DOHH2 (cell line): ENCODE measurements around the gene MAN2B2.

ENCODE experiments used
- CTCF ChIP-seq: fragments of 200-600 bp; sonication (generic); IDR thresholded peaks from one replicate; pipeline ENCODE4 v1.5.1; 2014; ENCODE audit warnings: antibody characterized with exemption, mild to moderate bottlenecking, low read depth, low read length; ENCODE audit not compliant: poor library complexity, severe bottlenecking
- EZH2phosphoT487 ChIP-seq: fragments of 200-600 bp; sonication (generic); IDR thresholded peaks from 2 replicates; pipeline ENCODE4 v1.6.1; 2017; ENCODE audit warnings: borderline replicate concordance, mild to moderate bottlenecking, antibody characterized with exemption, low read length, moderate library complexity, mixed read lengths

- TF ChIP-seq CTCF (no peak), EZH2phosphoT487 (no peak)
Observed at GRCh38 chr4:6658209-6658595, 83.2 kb downstream of the MAN2B2 start.
